Activated B cell treated with CpG ODN at 0.5 μM for 24 hours (primary cell): ENCODE measurements around the gene DLG1. TPM values are rescaled to one million over a fixed set of nuclear protein-coding genes. Genes with fewer than 3 reads are reported as not detected.

Source experiments
- ATAC-seq: fragments of 200-7000 bp; cut with Tn5 transposase; one replicate; pipeline ENCODE4 v1.10.0; 2021; ENCODE audit warnings: low read depth, mild to moderate bottlenecking, moderate library complexity
- CTCF ChIA-PET: fragments of 350-600 bp; sonication (Branson Sonifier 250); formaldehyde crosslinking; loops from one replicate; lab custom pipeline; 2021; ENCODE audit warnings: antibody characterized with exemption; lab: Charles Lee
- POLR2A ChIA-PET: fragments of 350-600 bp; sonication (Branson Sonifier 250); formaldehyde crosslinking; loops from one replicate; lab custom pipeline; 2021; ENCODE audit warnings: antibody characterized with exemption; lab: Charles Lee
- DNase-seq: peaks from one replicate; pipeline ENCODE4 v3.0.0; 2022
- H3K27ac Mint-ChIP-seq: one replicate; pipeline ENCODE4 v1.8.0; 2020; ENCODE audit warnings: mixed read lengths
- H3K27me3 Mint-ChIP-seq: one replicate; pipeline ENCODE4 v1.8.0; 2021; ENCODE audit warnings: mixed read lengths
- H3K36me3 Mint-ChIP-seq: one replicate; pipeline ENCODE4 v1.8.0; 2021; ENCODE audit warnings: low read depth, mixed read lengths
- H3K4me1 Mint-ChIP-seq: one replicate; pipeline ENCODE4 v1.8.0; 2021; ENCODE audit warnings: mixed read lengths
- H3K4me3 Mint-ChIP-seq: one replicate; pipeline ENCODE4 v1.8.0; 2020; ENCODE audit warnings: mild to moderate bottlenecking, mixed read lengths
- H3K9me3 Mint-ChIP-seq: one replicate; pipeline ENCODE4 v1.8.0; 2020; ENCODE audit warnings: mixed read lengths
- CTCF ChIP-seq: fragments of 200-600 bp; IDR thresholded peaks from one replicate; pipeline ENCODE4 v1.8.0; 2022; ENCODE audit warnings: antibody characterized with exemption, mild to moderate bottlenecking
- intact Hi-C: fragments of 100-400 bp; cut with micrococcal nuclease; formaldehyde crosslinking; loops from one replicate; pipeline ENCODE4 v1.15.1; 2024
- total RNA-seq: library from RNA; stranded (reverse); gene quantifications from 2 replicates; pipeline ENCODE4 v1.2.3, GENCODE V29; 2022

DLG1 gene
- total RNA-seq, 1 donor from 2014 or later = 102 TPM

GRCh38 chr3:197021729-197022404 lies 276.5 kb downstream of the DLG1 start:
- Mint-ChIP-seq H3K36me3 (no peaks in the 10 kb centered on the region), H3K27me3 (peaks cover 9% of the 10 kb centered on the region), H3K27ac (peak overlapping the region; percentile 96), H3K4me3 (peak overlapping the region; percentile 75), H3K4me1 (peaks cover 38% of the 10 kb centered on the region), H3K9me3 (no peaks in the 10 kb centered on the region)
- no peak for TF ChIP-seq CTCF
- intact Hi-C loops = loop anchor here (2.0 to 10.0 kb wide), 3 partner anchors 53 to 1117 kb away; partner anchors contain the start of genes PIGZ and TNK2
- DNase-seq (peak; percentile 18), ATAC-seq (no peak)
- ChIA-PET CTCF (interaction anchor here (0.7 to 2.4 kb wide), 2 partner anchors 15 to 19 kb away, joined by 3 to 17 read pairs; no protein-coding TSS in a partner anchor), POLR2A (interaction anchor here (0.9 to 5.2 kb wide), 8 partner anchors 8 to 690 kb away, joined by 3 to 91 read pairs (median 4); partner anchors contain the start of genes CEP19, MELTF, NCBP2 and PIGX)

GRCh38 chr3:197021231-197021630 lies 277.2 kb downstream of the DLG1 start:
- Mint-ChIP-seq H3K27ac (no peak overlapping the region), H3K36me3 (no peaks in the 10 kb centered on the region), H3K4me3 (no peak overlapping the region), H3K4me1 (peaks cover 38% of the 10 kb centered on the region), H3K9me3 (no peaks in the 10 kb centered on the region), H3K27me3 (peaks cover 9% of the 10 kb centered on the region)
- ATAC-seq (no peak), DNase-seq (peak; percentile 13)
- intact Hi-C loops = loop anchor here (10.0 kb wide), 1 partner anchor 1116 kb away; the partner anchor contains the start of gene TNK2
- POLR2A ChIA-PET = interaction anchor here (0.9 to 5.2 kb wide), 3 partner anchors 8 to 389 kb away, joined by 3 to 91 read pairs (median 4); partner anchors contain the start of gene MELTF
- TF ChIP-seq CTCF = no peak
- CTCF ChIA-PET = interaction anchor here (0.7 to 1.8 kb wide), 2 partner anchors 8 to 15 kb away, joined by 3 to 7 read pairs; partner anchors contain the start of gene MELTF

DNA sequence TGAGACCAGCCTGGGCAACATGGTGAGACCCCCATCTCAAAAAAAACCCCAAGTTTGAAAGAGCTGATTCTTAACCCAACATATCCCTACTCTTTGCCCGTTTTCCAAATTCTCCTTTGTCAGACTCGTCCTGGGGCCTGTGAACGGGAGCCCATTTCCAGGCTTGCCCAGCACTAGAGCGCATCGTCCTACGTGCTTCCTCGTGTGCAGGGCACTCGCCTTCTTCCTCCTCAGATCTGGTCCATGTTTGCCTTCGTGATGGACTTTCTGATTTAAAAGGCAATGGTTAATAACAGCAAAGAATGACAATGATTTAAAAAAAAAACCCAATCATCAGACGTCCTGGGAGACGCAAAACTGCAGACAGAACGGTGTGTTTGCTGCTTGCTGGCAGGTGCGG lies 278.9 kb downstream of the DLG1 start:
- no peaks in the 10 kb centered on the region for H3K36me3 Mint-ChIP-seq
- DNase-seq (no peak), ATAC-seq (no peak)
- H3K4me3 Mint-ChIP-seq = no peak overlapping the region
- no peaks in the 10 kb centered on the region for H3K9me3 Mint-ChIP-seq
- TF ChIP-seq CTCF = no peak
- intact Hi-C loops = no loop called here
- peaks cover under 1% of the 10 kb centered on the region for H3K27me3 Mint-ChIP-seq
- ChIA-PET CTCF (interaction anchor here (1.8 kb wide), 1 partner anchor 10 kb away, joined by 7 read pairs; the partner anchor contains the start of gene MELTF), POLR2A (interaction anchor here (0.7 to 1.1 kb wide), 2 partner anchors 9 to 14 kb away, joined by 3 to 6 read pairs; partner anchors contain the start of gene MELTF)
- peaks cover 28% of the 10 kb centered on the region for H3K4me1 Mint-ChIP-seq
- no peak overlapping the region for H3K27ac Mint-ChIP-seq

DNA sequence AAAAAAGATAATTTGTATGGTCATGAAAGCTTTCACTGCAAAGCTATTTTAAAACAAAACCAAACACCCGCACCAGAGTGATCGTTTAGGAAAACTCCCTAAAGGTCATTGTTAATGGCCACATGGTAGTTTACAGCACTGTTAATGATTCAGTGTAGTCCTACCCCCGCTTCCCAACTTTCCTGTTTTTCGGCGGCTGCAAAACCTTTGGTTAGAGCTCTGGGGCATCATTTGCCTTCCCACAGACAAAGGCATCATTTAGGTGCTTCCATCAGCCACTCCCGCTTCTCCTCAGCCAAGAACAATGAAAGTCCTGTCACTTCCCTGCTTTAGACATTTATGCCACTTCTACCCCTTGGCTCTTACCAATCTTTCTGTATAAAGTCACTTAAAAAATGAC lies 279.4 kb downstream of the DLG1 start:
- no peaks in the 10 kb centered on the region for H3K27me3 Mint-ChIP-seq
- no peak overlapping the region for H3K4me3 Mint-ChIP-seq
- no peak overlapping the region for H3K27ac Mint-ChIP-seq
- DNase-seq = no peak
- no peak for TF ChIP-seq CTCF
- H3K9me3 Mint-ChIP-seq = no peaks in the 10 kb centered on the region
- CTCF ChIA-PET = no interaction called here
- peaks cover 23% of the 10 kb centered on the region for H3K4me1 Mint-ChIP-seq
- POLR2A ChIA-PET = interaction anchor here (0.7 to 1.1 kb wide), 2 partner anchors 10 to 13 kb away, joined by 3 to 6 read pairs; partner anchors contain the start of gene MELTF
- no peaks in the 10 kb centered on the region for H3K36me3 Mint-ChIP-seq
- intact Hi-C loops = no loop called here
- ATAC-seq = no peak

DNA sequence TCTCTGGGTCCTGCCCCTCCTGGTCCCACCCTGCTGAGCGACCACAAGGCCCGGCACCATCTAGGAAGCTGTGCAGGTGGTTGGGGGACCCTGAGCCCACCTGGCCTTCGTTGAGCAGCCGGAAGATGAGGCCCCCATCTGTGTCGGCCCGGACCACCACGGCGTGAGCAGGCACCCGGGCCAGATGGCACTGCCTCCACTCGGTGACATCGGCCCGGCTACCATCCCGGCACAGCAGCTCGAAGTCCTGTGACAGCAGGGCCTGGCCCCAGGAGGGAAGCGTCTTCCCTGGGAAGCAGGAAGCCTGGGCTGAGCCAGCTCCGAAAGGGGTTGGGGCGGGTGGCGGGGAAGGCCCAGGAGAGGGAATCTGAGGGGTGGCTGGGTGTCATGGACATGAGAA lies 281.4 kb downstream of the DLG1 start:
- H3K4me3 Mint-ChIP-seq = no peak overlapping the region
- TF ChIP-seq CTCF = no peak
- intact Hi-C loops = no loop called here
- H3K9me3 Mint-ChIP-seq = no peaks in the 10 kb centered on the region
- peaks cover 3% of the 10 kb centered on the region for H3K4me1 Mint-ChIP-seq
- H3K27ac Mint-ChIP-seq = no peak overlapping the region
- H3K36me3 Mint-ChIP-seq = no peaks in the 10 kb centered on the region
- DNase-seq (peak; percentile 10), ATAC-seq (no peak)
- no peaks in the 10 kb centered on the region for H3K27me3 Mint-ChIP-seq
- POLR2A ChIA-PET = interaction anchor here (0.6 to 2.1 kb wide), 3 partner anchors 12 to 682 kb away, joined by 3 to 8 read pairs (median 4); no protein-coding TSS in a partner anchor
- CTCF ChIA-PET = no interaction called here
